Neutrophil (primary cell): Measurements from ENCODE around the gene ALB.

Experiments used
- H3K27ac ChIP-seq: fragments of 200-600 bp; sonication (generic); 2 replicates; pipeline ENCODE4 v1.5.1; 2016; ENCODE audit warnings: mild to moderate bottlenecking, moderate library complexity
- H3K27me3 ChIP-seq: fragments of 200-600 bp; sonication (generic); 2 replicates; pipeline ENCODE4 v1.6.0; 2016; ENCODE audit warnings: mild to moderate bottlenecking
- H3K36me3 ChIP-seq: fragments of 200-600 bp; sonication (generic); 2 replicates; pipeline ENCODE4 v1.5.1; 2017
- H3K4me1 ChIP-seq, 2 experiments: fragments of 200-600 bp in 1 of 2; sonication (generic) in 1 of 2; 1 replicate in 1 of 2; 2 replicates in 1 of 2; pipeline versions ENCODE4 v1.5.1 to v1.6.1; 2013 to 2016; ENCODE audit warnings: low read depth in 1 of 2, low read length in 1 of 2, mild to moderate bottlenecking in 1 of 2, moderate library complexity in 1 of 2; ENCODE audit not compliant: control insufficient read depth in 1 of 2, insufficient read depth in 1 of 2
- H3K4me3 ChIP-seq, 2 experiments: fragments of 200-600 bp in 1 of 2; sonication (generic) in 1 of 2; 1 replicate in 1 of 2; 2 replicates in 1 of 2; pipeline ENCODE4 v1.5.1; 2013 to 2016; ENCODE audit warnings: low read depth in 1 of 2, low read length in 1 of 2, mild to moderate bottlenecking in 1 of 2, moderate library complexity in 1 of 2
- H3K9me3 ChIP-seq: fragments of 200-600 bp; sonication (generic); 2 replicates; pipeline ENCODE4 v1.5.1; 2016
- CTCF ChIP-seq: fragments of 200-600 bp; sonication (generic); IDR thresholded peaks from 2 replicates; pipeline ENCODE4 v1.5.1; 2016; ENCODE audit warnings: antibody characterized with exemption

The ALB gene

DNA sequence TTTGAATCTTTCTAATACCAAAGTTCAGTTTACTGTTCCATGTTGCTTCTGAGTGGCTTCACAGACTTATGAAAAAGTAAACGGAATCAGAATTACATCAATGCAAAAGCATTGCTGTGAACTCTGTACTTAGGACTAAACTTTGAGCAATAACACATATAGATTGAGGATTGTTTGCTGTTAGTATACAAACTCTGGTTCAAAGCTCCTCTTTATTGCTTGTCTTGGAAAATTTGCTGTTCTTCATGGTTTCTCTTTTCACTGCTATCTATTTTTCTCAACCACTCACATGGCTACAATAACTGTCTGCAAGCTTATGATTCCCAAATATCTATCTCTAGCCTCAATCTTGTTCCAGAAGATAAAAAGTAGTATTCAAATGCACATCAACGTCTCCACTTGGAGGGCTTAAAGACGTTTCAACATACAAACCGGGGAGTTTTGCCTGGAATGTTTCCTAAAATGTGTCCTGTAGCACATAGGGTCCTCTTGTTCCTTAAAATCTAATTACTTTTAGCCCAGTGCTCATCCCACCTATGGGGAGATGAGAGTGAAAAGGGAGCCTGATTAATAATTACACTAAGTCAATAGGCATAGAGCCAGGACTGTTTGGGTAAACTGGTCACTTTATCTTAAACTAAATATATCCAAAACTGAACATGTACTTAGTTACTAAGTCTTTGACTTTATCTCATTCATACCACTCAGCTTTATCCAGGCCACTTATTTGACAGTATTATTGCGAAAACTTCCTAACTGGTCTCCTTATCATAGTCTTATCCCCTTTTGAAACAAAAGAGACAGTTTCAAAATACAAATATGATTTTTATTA, 28.3 kb downstream of the ALB start:
- TF ChIP-seq CTCF, result no peak
- no peaks in the 10 kb centered on the region for H3K36me3 ChIP-seq
- H3K27me3 ChIP-seq, result peaks cover 4% of the 10 kb centered on the region
- H3K27ac ChIP-seq, result no peak overlapping the region
- no peak overlapping the region for H3K4me3 ChIP-seq
- no peaks in the 10 kb centered on the region for H3K4me1 ChIP-seq
- no peaks in the 10 kb centered on the region for H3K9me3 ChIP-seq

- TF ChIP-seq CTCF, result no peak
- Histone ChIP-seq H3K4me1 (no peaks in the 10 kb centered on the region), H3K9me3 (no peaks in the 10 kb centered on the region), H3K36me3 (no peaks in the 10 kb centered on the region), H3K4me3 (no peak overlapping the region), H3K27ac (no peak overlapping the region), H3K27me3 (peaks cover 7% of the 10 kb centered on the region)
These were observed 29.1 kb downstream of the ALB start for GRCh38 chr4:73433140-73433539.

- TF ChIP-seq CTCF, result no peak
- H3K4me3 ChIP-seq, result no peak overlapping the region
- no peaks in the 10 kb centered on the region for H3K36me3 ChIP-seq
- no peaks in the 10 kb centered on the region for H3K4me1 ChIP-seq
- no peak overlapping the region for H3K27ac ChIP-seq
- peaks cover 7% of the 10 kb centered on the region for H3K27me3 ChIP-seq
- H3K9me3 ChIP-seq, result no peaks in the 10 kb centered on the region
These were observed 30.2 kb downstream of the ALB start for GRCh38 chr4:73434311-73434710.

- no peaks in the 10 kb centered on the region for H3K4me1 ChIP-seq
- no peak within 1 kb of the TSS for H3K4me3 ChIP-seq
- no peak for TF ChIP-seq CTCF
- no peaks in the 10 kb centered on the region for H3K9me3 ChIP-seq
- H3K27me3 ChIP-seq, result peaks cover 7% of the 10 kb centered on the region
- no peaks in the 10 kb centered on the region for H3K36me3 ChIP-seq
- no peak within 1 kb of the TSS for H3K27ac ChIP-seq
These were observed 31.9 kb downstream of the ALB start, which contains the start of gene AFP for GRCh38 chr4:73435984-73436383. Gene AFP (plus strand): TSS chr4:73436221. CDS start chr4:73436263, 42 bp downstream.

GRCh38 chr4:73436674-73437557, 32.8 kb downstream of the ALB start:
- Histone ChIP-seq H3K36me3 (no peaks in the 10 kb centered on the region), H3K9me3 (no peaks in the 10 kb centered on the region), H3K4me1 (no peaks in the 10 kb centered on the region), H3K27ac (no peak overlapping the region), H3K27me3 (peaks cover 7% of the 10 kb centered on the region), H3K4me3 (no peak overlapping the region)
- no peak for TF ChIP-seq CTCF
